Right ventricle myocardium superior (tissue), 1 donor: Measurements from ENCODE around the gene HYDIN. TPM values are rescaled to one million over a fixed set of nuclear protein-coding genes. Genes with fewer than 3 reads are reported as not detected.
A peak's percentile ranks its signal among the peaks of the same experiment; 100 is the strongest.
"Not testable (repeated sequence)": the region's sequence is repeated elsewhere in the genome, so short reads cannot be mapped to it uniquely, and the experiment has no call there.

Experiments
- ATAC-seq: fragments of 200-7000 bp; cut with Tn5 transposase; one replicate; pipeline ENCODE4 v1.9.1; 2020; ENCODE audit warnings: mild to moderate bottlenecking; ENCODE audit not compliant: poor library complexity
- DNase-seq: peaks from one replicate; pipeline ENCODE4 v3.0.0-alpha.2; 2020
- intact Hi-C: fragments of 100-400 bp; cut with DNase I; formaldehyde crosslinking; loops from one replicate; pipeline ENCODE4 v1.11.2; 2022
- total RNA-seq: library from RNA; stranded (reverse); fragmentation: NEBNext Ultra II Directional; extraction: Animal tissue kit (Norgen Biotek cat#: 25700); gene quantifications from one replicate; pipeline ENCODE4 v1.2.1, GENCODE V29; 2021
- donor health status: DM: no; HTN: yes; CAD: no; lungs with severe emphysema.

The HYDIN gene
- total RNA-seq, 1 donor from 2014 or later: 0.89 TPM

GRCh38 chr16:70936781-70937525 lies 293.6 kb downstream of the HYDIN start:
- peak; percentile 82 for ATAC-seq
- intact Hi-C loops, DNase-seq: not testable (repeated sequence)

- intact Hi-C loops, DNase-seq: not testable (repeated sequence)
- ATAC-seq: peak; percentile 63
Measured at GRCh38 chr16:70935325-70935724, 295.2 kb downstream of the HYDIN start.

- intact Hi-C loops, DNase-seq, ATAC-seq: not testable (repeated sequence)
Measured at GRCh38 chr16:70933746-70934145, 296.8 kb downstream of the HYDIN start.

DNA sequence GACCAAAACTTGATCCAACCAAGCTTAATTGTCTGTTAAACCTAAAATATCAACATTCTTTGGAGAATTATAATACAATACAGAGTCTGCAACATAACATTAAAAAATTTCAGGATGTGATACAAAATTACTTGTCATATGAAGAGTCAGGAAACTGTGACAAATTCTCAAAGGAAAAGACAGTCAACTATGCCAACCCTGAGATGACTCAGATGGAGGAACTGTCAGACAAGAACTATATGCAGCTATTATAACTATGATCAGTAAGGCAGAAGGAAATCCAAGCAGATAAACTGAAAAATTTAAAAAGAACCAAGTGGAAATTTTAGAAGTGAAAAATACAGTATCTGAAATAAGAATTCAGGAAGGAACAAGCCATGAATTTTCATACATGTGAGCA lies 299.8 kb downstream of the HYDIN start:
- ATAC-seq, intact Hi-C loops, DNase-seq: not testable (repeated sequence)

GRCh38 chr16:70922164-70922563 lies 308.4 kb downstream of the HYDIN start:
- DNase-seq, intact Hi-C loops, ATAC-seq: not testable (repeated sequence)

DNA sequence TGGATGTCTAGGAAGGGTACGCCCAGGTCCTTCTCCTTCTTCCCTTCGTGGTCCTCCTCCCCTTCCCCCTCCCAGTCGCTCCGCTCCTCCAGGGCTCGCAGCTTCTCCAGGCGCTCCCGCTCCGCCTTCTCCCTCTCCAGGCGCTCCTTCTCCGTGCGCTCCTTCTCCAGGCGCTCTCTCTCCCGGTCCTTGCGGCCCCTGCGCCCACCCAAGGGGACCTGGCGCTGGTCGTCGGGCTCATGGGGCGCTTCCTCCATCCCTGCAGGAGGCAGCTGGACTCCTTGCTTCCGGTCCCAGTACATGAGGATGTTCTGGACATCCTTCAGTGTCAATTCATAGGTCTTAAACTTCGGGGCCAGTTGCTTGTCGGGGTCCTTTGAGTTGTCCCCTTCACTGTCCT lies 309.9 kb downstream of the HYDIN start:
- ATAC-seq, DNase-seq, intact Hi-C loops: not testable (repeated sequence)

- DNase-seq, ATAC-seq, intact Hi-C loops: not testable (repeated sequence)
Measured at GRCh38 chr16:70888208-70888607, 342.3 kb downstream of the HYDIN start.

DNA sequence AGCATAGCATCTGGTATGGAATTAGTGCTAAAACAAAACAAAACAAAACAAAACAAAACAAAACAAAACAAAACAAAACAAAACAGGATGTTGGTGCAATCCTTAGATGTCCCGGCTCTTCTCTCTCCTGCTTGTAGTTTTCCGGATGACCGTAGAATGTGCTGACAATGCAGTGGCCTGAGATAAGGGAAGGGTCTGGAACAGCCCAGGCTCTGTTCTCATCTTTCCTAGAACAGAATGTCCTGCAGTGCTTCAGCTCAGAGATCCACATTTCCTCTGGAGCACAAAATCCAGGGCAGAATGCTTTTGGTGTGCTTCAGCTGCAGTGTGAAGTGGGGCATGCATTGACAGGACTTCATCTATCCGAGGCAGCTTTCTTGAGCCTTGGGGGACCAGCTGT lies 345.9 kb downstream of the HYDIN start:
- intact Hi-C loops, ATAC-seq: not testable (repeated sequence)

GRCh38 chr16:70882311-70882710 lies 348.2 kb downstream of the HYDIN start:
- DNase-seq, ATAC-seq, intact Hi-C loops: not testable (repeated sequence)

More for the DNA sequence above, 345.9 kb downstream of the HYDIN start:
- DNase-seq: not testable (repeated sequence)

- intact Hi-C loops, ATAC-seq, DNase-seq: not testable (repeated sequence)
Measured at GRCh38 chr16:70877895-70878294, 352.6 kb downstream of the HYDIN start.

- intact Hi-C loops, ATAC-seq, DNase-seq: not testable (repeated sequence)
Measured at GRCh38 chr16:70876442-70876841, 354.1 kb downstream of the HYDIN start.

DNA sequence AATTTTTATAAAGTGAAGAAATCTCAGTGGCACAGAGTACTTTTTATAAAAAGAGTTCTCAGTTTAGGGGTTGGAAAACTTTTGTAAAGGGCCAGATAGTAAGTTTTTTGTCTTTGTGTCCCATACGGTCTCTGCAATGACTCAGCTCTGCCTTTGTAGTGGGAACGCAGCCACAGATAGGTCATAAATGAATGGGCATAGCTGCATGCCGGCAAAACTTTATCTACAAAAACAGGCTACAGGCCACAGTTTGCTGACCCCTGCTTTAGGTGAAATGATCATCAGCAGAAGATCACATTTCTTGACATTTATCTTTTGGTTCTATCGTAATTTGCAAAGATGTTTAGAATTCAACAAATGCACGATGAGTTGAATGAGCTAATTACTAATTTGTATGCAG lies 365.8 kb downstream of the HYDIN start:
- intact Hi-C loops, ATAC-seq, DNase-seq: not testable (repeated sequence)

DNA sequence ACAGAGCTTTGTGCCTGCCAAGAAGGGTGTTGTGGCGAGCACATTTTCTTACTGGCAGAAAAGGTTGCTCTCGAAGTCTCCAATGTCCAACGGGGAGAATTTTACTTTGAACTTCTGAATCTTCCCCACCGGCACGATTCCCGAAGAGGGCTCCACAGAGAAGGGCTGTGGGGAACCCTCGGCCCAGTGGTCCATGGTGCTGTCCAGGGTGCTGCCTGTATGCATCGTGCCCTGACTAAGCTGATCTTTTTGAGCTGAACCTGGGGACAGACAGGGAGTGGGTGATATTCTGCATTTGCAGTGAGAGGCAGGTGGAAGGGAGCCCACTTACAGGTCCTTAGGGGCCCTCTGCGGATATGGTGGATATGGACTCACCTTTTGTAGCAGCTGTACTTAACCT lies 368.5 kb downstream of the HYDIN start:
- intact Hi-C loops, DNase-seq, ATAC-seq: not testable (repeated sequence)

DNA sequence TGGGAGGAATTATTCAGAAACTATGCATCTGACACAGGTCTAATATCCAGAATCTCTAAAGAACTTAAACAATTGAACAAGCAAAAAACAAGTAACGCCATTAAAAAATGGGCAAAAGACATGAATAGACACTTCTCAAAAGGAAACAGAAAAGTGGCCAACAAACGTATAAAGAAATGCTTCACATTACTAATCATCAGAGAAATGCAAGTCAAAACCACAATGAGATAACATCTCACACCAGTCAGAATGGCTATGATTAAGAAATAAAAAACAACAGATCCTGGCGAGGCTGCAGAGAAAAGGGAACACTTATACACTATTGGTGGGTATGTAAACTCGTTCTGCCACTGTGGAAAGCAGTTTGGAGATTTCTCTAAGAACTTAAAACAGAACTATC lies 379.2 kb downstream of the HYDIN start:
- ATAC-seq, DNase-seq, intact Hi-C loops: not testable (repeated sequence)

GRCh38 chr16:70823498-70824118 lies 406.9 kb downstream of the HYDIN start:
- ATAC-seq, intact Hi-C loops, DNase-seq: not testable (repeated sequence)

GRCh38 chr16:70822734-70823133 lies 407.8 kb downstream of the HYDIN start:
- DNase-seq, ATAC-seq, intact Hi-C loops: not testable (repeated sequence)

- intact Hi-C loops, DNase-seq, ATAC-seq: not testable (repeated sequence)
Measured at GRCh38 chr16:70818088-70818487, 412.4 kb downstream of the HYDIN start.

GRCh38 chr16:70809392-70810060 lies 421.0 kb downstream of the HYDIN start:
- intact Hi-C loops: no loop called here
- ATAC-seq (no peak), DNase-seq (no peak)

DNA sequence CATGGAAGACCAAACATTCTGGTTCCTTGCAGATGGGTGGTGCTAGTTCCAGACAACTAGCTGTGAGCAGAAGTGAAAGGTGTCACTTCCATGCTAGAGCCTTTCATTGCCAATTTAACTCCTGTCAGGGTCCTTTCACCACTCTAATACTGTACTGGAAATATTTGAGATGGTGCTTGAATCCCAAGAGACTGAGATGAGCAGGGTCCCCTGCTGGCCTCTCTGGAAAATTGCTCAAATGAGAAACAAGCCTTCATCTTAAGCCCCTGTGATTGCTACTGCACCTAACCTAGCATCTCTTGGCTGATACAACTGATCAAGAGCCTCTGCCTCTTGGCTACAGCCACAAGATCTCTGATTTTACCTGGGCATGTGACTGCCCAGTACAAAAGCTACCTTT lies 422.2 kb downstream of the HYDIN start:
- intact Hi-C loops: no loop called here
- DNase-seq (no peak), ATAC-seq (no peak)
